ENCODE results near the gene ARID4B.
"Not testable (repeated sequence)": the region's sequence is repeated elsewhere in the genome, so short reads cannot be mapped to it uniquely, and the experiment has no call there.

ARID4B gene

DNA sequence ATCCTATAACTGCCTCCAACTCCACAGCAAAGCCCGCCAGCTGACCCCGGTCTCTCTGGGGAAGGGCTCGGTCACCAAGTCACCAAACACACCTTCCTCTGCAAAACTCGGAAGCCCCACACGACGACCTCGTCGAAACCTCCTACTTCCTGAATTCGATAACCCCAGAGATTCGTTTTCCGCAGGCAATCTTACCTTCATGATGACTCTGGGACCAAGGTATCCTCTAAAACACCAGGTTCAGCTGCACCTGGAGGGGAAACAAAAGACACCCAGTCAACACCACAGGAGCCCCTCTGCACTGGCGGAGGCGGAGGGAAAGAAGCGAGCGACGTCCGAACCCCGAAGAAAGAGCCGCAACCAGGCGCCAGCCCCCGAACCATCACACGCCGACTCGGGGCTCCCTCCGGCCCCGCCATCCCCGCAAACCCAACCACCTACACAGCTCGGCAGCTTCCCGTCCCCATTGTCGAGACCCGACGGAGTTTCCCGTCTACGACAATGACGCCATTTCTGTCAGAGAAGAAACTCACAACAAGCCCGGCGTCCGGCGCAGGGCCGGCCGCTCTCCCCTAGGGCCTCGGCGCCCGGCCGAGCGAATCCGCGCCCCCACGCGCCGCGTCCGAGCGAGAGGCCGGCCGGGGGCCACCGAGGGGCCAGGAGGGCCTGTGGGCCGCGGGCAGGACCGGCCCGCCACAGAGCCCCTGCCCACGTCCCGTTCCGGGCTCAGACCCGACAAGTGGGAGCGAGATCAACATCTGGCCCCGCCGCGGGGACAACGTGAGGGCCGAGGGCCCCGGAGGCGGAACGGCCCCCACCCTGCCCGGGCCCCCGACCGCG lies 1.0 kb downstream of the ARID4B start:
- DNase-seq: peak; percentile 64

GRCh38 chr1:235325854-235326253 lies 2.1 kb downstream of the ARID4B start:
- DNase-seq: no peak

- DNase-seq: no peak
These were observed 2.8 kb downstream of the ARID4B start for GRCh38 chr1:235325139-235325538.

DNA sequence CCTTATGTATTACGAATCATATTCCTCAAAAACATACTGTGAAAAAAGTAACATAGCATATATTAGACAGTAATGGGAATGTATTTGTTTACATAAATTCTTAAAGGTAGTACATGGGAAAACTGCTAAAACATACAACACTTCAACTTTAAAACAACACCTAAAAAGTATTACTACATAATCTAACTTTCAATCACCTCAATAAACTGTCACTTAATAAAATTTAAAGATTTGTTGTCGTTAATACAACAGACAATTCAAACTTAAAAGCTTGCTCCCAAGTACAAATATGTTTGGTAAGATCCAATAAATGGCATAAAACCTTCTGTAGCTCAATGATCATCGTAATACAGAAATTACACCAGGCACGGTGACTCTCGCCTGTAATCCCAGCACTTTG lies 3.7 kb downstream of the ARID4B start:
- no peak for DNase-seq

DNA sequence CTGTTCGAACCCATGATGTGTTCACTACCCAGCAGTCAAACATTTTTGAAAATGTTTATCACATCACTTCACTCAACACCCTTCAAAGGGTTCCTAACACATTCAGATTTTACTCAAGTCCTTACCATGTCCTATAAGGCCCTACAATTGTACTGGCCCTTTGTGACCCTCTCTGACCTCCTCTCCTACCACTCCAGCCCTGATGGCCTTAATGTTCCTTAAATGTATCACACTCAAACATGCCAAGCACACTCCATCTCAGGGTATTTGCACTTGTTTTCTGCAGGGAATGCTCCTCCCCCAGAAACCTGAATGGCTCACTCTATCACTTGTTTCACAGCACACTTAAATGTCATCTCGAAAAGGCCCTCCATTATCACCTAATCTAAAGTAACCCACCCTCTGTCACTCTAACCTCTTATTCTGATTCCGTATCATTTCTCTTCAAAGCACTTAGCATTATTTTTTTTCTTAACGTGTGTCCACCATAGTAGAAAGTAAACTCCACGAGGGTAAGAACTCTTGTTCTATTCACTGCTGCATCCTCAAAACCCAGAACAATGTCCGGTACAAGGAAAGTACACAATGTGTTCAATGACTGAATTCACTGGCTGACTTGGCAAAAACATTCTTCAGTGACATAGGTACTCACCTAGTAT lies 7.3 kb downstream of the ARID4B start:
- DNase-seq: no peak

- DNase-seq: no peak
These were observed 8.7 kb downstream of the ARID4B start for GRCh38 chr1:235319255-235319654.

GRCh38 chr1:235317168-235317567 lies 10.8 kb downstream of the ARID4B start:
- DNase-seq: no peak

GRCh38 chr1:235315735-235316134 lies 12.2 kb downstream of the ARID4B start:
- DNase-seq: no peak

- DNase-seq: no peak
These were observed 12.8 kb downstream of the ARID4B start for GRCh38 chr1:235315173-235315572.

GRCh38 chr1:235313931-235314678 lies 13.9 kb downstream of the ARID4B start:
- no peak for DNase-seq

DNA sequence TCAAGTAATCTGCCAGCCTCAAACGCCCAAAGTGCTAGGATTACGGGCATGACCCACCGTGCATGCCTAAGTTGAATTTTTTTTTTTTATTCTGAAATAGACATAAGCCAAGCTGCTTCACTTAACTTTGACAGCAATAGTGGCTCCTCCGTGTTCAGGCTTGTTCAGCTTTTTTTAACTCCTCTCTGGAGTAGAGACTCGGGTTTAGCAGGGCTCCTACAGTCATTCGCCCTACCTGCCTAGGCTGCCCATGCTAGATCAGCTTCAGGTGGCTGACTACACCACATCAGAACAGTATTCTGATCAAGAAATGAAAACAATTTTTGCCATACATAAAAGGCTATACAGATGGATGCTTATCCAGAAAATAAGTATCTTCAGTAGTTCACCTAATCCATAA lies 14.7 kb downstream of the ARID4B start:
- no peak for DNase-seq

- not testable (repeated sequence) for DNase-seq
These were observed 18.8 kb downstream of the ARID4B start for GRCh38 chr1:235309206-235309605.

DNA sequence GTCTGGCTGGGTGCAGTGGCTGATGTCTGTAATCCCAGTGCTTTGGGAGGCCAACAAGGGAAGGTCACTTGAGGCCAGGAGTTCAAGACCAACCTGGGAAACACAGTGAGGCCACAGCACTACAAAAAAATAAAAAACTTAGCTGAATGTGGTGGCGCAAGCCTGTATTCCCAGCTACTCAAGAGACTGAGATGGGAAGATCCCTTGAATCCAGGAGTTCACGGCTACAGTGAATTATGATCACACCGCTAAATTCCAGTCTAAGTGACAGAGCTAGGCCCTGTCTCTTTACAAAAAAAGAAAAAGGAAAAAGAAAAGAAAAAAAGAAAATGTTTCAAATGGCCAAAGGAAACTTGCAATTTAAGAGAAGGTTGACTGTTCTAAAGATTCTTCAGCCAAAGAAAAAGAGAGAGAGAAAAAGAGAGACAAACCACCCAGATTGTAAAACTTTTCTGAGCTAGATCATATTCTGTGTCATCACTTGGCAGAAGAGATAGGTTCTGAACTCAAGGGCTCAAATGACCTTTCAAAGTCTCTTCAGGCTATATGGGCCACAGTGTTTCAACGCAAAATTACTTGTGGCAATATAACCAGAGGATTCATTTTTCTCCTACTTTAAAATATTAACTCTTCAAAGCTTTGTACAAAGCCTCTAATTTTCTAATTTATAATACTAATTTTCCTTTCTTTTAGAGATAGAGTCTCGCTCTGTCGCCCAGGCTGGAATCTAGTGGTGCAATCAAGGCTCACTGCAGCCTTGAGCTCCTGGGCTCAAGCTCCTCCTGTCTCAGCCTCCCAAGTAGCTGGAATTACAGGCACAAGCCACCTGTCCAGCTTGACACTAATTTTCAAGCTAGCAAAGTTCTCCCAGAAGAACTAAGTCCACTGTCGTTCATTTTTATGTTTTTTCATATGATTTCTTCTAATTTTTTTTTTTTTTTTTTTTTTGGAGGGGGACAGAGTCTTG lies 20.5 kb downstream of the ARID4B start:
- no peak for DNase-seq

GRCh38 chr1:235304549-235305451 lies 23.2 kb downstream of the ARID4B start:
- no peak for DNase-seq

GRCh38 chr1:235302143-235302542 lies 25.8 kb downstream of the ARID4B start:
- DNase-seq: no peak

- no peak for DNase-seq
These were observed 28.7 kb downstream of the ARID4B start for GRCh38 chr1:235299169-235299858.

DNA sequence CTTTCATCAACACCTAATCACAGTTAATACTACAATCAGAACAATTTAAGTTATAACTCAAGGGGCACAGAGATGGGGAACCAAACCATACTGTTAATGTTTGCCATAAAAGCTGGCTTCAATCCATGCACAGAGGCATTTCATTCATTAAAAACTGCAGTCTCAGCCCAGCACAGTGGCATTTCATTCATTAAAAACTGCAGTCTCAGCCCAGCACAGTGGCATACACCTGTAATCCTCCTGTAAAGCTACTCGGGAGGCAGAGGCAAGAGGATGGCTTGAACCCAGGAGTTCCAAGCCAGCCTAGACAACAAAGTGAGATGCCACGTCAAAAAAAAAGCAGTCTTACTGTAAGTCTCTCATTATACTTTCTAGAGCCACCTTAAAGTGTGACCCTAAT lies 29.2 kb downstream of the ARID4B start:
- DNase-seq: no peak

- peak; percentile 71 for DNase-seq
These were observed 30.4 kb downstream of the ARID4B start for GRCh38 chr1:235297579-235297978.

DNA sequence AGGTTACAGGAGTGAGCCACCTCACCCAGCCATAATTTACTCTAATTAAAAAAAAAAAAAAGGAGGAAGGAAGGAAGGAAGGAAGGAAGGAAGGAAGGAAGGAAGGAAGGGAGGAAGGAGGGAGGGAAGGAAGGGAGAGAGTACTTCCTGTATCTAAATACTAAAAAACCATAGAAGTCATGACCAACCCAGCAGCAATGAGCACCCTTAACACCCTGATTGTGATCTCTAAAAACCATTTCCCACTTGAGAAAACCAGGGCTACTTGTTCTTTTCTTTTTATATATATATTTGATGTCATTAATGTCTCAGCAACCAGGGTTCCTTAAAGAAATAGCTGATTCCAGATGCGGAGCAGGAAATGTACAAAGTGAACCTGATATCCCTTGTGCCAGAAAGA lies 31.2 kb downstream of the ARID4B start:
- DNase-seq: no peak

- DNase-seq: no peak
These were observed 32.1 kb downstream of the ARID4B start for GRCh38 chr1:235295902-235296350.

Measured in activated CD4-positive, alpha-beta T cell treated with anti-CD3 and anti-CD28 coated beads, Interleukin-10, Interleukin-2, amounts not matched to agents 100 ng/mL and 50 ng/mL, durations not matched to agents 16 hours and 8 hours (primary cell).